ENCODE measurements around the gene ISY1. TPM values are rescaled to one million over a fixed set of nuclear protein-coding genes. Genes with fewer than 3 reads are reported as not detected.
"Not testable (repeated sequence)": the region's sequence is repeated elsewhere in the genome, so short reads cannot be mapped to it uniquely, and the experiment has no call there.

ISY1 gene
- total RNA-seq, 1 donor from 2014 or later, result 21.3 TPM

- intact Hi-C loops (cut with micrococcal nuclease), result no loop called here
- Histone ChIP-seq H3K4me3 (no peak overlapping the region), H3K36me3 (no peaks in the 10 kb centered on the region), H3K4me1 (peaks cover 37% of the 10 kb centered on the region), H3K27me3 (ENCODE audit: low read depth) (no peaks in the 10 kb centered on the region), H3K9me3 (replicated peaks) (no peaks in the 10 kb centered on the region), H3K27ac (replicated peaks) (peak overlapping the region; percentile 92)
- no peak for DNase-seq
- TF ChIP-seq, protein P1, sequence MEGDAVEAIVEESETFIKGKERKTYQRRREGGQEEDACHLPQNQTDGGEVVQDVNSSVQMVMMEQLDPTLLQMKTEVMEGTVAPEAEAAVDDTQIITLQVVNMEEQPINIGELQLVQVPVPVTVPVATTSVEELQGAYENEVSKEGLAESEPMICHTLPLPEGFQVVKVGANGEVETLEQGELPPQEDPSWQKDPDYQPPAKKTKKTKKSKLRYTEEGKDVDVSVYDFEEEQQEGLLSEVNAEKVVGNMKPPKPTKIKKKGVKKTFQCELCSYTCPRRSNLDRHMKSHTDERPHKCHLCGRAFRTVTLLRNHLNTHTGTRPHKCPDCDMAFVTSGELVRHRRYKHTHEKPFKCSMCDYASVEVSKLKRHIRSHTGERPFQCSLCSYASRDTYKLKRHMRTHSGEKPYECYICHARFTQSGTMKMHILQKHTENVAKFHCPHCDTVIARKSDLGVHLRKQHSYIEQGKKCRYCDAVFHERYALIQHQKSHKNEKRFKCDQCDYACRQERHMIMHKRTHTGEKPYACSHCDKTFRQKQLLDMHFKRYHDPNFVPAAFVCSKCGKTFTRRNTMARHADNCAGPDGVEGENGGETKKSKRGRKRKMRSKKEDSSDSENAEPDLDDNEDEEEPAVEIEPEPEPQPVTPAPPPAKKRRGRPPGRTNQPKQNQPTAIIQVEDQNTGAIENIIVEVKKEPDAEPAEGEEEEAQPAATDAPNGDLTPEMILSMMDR (IDR thresholded peaks at IDR 0.05; ENCODE audit: borderline replicate concordance), result no peak
Observed at GRCh38 chr3:129199366-129199765, 38.5 kb upstream of the ISY1 start.

- H3K27ac ChIP-seq (replicated peaks), result peak overlapping the region; percentile 92
- TF ChIP-seq, protein P1 (IDR thresholded peaks at IDR 0.05; ENCODE audit: borderline replicate concordance), result no peak
- no peaks in the 10 kb centered on the region for H3K9me3 ChIP-seq (replicated peaks)
- intact Hi-C loops (cut with micrococcal nuclease), result no loop called here
- H3K4me1 ChIP-seq, result peaks cover 40% of the 10 kb centered on the region
- H3K36me3 ChIP-seq, result no peaks in the 10 kb centered on the region
- no peak overlapping the region for H3K4me3 ChIP-seq
- DNase-seq, result no peak
- no peaks in the 10 kb centered on the region for H3K27me3 ChIP-seq (ENCODE audit: low read depth)
Observed at GRCh38 chr3:129197321-129197720, 36.5 kb upstream of the ISY1 start.

GRCh38 chr3:129196601-129197000 is 35.7 kb upstream of the ISY1 start:
- intact Hi-C loops (cut with micrococcal nuclease), result no loop called here
- peak overlapping the region; percentile 36 for H3K4me3 ChIP-seq

GRCh38 chr3:129195731-129196256 is 34.9 kb upstream of the ISY1 start:
- Histone ChIP-seq H3K9me3 (replicated peaks) (no peaks in the 10 kb centered on the region), H3K27me3 (ENCODE audit: low read depth) (no peaks in the 10 kb centered on the region), H3K4me1 (peaks cover 43% of the 10 kb centered on the region), H3K27ac (replicated peaks) (peak overlapping the region; percentile 92), H3K36me3 (no peaks in the 10 kb centered on the region), H3K4me3 (peak overlapping the region; percentile 36)
- TF ChIP-seq, protein P1 (IDR thresholded peaks at IDR 0.05; ENCODE audit: borderline replicate concordance), result no peak
- intact Hi-C loops (cut with micrococcal nuclease), result no loop called here
- DNase-seq, result peak; percentile 32

More at GRCh38 chr3:129196601-129197000, 35.7 kb upstream of the ISY1 start:
- Histone ChIP-seq H3K36me3 (no peaks in the 10 kb centered on the region), H3K9me3 (replicated peaks) (no peaks in the 10 kb centered on the region), H3K27ac (replicated peaks) (peak overlapping the region; percentile 92), H3K27me3 (ENCODE audit: low read depth) (no peaks in the 10 kb centered on the region), H3K4me1 (peaks cover 43% of the 10 kb centered on the region)
- no peak for DNase-seq
- TF ChIP-seq, protein P1 (IDR thresholded peaks at IDR 0.05; ENCODE audit: borderline replicate concordance), result no peak

DNA sequence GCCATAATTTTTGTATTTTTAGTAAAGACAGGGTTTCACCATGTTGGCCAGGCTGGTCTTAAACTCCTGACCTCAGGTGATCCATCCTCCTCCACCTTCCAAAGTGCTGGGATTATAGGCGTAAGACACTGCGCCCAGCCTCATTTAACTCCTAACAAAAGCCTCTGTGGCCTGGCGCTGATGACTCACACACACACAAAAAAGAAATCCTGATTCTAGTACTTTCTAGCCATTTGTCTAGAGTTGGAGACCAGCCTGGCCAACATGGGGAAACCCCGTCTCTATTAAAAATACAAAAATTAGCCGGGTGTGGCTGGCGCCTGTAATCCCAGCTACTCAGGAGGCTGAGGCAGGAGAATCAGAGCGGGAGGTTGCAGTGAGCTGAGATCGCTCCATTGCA is 28.9 kb upstream of the ISY1 start:
- H3K27me3 ChIP-seq (ENCODE audit: low read depth); H3K4me3 ChIP-seq; DNase-seq; H3K36me3 ChIP-seq; intact Hi-C loops (cut with micrococcal nuclease); H3K27ac ChIP-seq (replicated peaks); H3K9me3 ChIP-seq (replicated peaks): not testable (repeated sequence)
- H3K4me1 ChIP-seq, result peaks cover 28% of the 10 kb centered on the region

DNA sequence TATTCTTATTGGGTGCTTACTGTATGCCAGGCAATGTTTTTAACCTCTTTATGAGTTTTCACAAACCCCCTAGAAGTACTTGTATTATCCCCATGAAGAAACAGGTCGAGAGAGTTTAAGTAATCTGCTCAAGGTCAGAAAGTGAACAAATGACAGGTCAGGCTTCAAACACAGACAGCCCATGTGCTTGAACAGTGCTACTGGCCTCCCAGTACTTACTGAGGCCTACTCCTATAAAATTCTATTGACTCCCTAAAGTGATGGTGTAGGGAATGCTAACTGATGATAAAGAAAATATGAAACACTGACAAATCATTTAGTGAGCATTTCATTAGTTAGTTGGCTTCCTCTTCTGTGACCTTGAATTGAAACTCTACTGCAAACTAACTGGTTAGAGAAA is 27.0 kb upstream of the ISY1 start:
- intact Hi-C loops (cut with micrococcal nuclease), result no loop called here
- Histone ChIP-seq H3K4me3 (no peak overlapping the region), H3K27me3 (ENCODE audit: low read depth) (no peaks in the 10 kb centered on the region), H3K4me1 (peaks cover 44% of the 10 kb centered on the region), H3K27ac (replicated peaks) (peak overlapping the region; percentile 100), H3K36me3 (no peaks in the 10 kb centered on the region), H3K9me3 (replicated peaks) (no peaks in the 10 kb centered on the region)
- DNase-seq, result no peak
- TF ChIP-seq, protein P1 (IDR thresholded peaks at IDR 0.05; ENCODE audit: borderline replicate concordance), result no peak
